SW 1271 (cell line): ENCODE measurements around the gene SPDYE1.
"Not testable (repeated sequence)": the region's sequence is repeated elsewhere in the genome, so short reads cannot be mapped to it uniquely, and the experiment has no call there.

Source experiments
- DNase-seq, 2 experiments: peaks; one replicate each; lab custom pipeline; 2025; lab: John Stamatoyannopoulos, UW

SPDYE1 gene

GRCh38 chr7:43992896-43993295, 4.8 kb upstream of the SPDYE1 start:
- DNase-seq, result peak in 1 of 2 experiments; percentile 16

DNA sequence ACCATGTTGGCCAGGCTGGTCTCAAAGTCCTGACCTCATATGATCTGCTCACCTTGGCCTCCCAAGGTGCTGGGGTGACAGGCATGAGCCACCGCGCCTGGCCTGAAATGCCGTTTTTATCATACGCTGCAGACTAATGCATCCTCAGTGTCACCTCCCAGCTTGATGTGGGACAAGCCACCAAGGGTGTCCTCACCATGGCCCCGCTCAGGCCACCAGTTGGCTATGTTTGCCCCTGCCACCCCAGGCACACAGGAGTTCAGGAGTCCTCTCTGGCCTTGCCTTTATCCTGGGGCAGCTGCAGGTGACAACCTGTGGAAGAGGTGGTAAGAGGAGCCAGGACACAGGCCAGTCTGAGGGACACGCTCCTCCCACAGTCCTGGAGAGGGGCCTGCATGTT, 3.0 kb upstream of the SPDYE1 start:
- not testable (repeated sequence) for DNase-seq

GRCh38 chr7:44012081-44012480, 14.4 kb downstream of the SPDYE1 start:
- DNase-seq, result not testable (repeated sequence)

DNA sequence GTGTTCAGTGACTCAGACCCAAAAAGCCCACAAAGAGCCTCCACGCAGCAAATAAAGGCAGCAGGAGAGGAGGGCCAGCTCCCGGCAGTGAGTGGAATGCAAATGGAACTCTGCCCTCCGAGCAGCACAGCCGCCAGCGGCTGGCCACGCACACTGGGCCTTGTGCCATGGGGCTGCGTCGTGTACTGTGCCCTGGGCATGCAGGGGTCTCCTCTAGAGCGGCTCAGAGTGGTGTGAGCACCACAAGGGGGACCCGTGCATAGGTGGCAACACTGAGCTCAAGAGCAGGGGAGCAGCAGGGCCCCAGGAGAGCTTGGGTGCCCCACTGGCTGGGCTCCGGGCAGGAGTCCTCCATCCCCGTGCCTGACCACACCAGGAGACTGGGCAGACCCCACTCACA, 17.4 kb downstream of the SPDYE1 start:
- not testable (repeated sequence) for DNase-seq

DNA sequence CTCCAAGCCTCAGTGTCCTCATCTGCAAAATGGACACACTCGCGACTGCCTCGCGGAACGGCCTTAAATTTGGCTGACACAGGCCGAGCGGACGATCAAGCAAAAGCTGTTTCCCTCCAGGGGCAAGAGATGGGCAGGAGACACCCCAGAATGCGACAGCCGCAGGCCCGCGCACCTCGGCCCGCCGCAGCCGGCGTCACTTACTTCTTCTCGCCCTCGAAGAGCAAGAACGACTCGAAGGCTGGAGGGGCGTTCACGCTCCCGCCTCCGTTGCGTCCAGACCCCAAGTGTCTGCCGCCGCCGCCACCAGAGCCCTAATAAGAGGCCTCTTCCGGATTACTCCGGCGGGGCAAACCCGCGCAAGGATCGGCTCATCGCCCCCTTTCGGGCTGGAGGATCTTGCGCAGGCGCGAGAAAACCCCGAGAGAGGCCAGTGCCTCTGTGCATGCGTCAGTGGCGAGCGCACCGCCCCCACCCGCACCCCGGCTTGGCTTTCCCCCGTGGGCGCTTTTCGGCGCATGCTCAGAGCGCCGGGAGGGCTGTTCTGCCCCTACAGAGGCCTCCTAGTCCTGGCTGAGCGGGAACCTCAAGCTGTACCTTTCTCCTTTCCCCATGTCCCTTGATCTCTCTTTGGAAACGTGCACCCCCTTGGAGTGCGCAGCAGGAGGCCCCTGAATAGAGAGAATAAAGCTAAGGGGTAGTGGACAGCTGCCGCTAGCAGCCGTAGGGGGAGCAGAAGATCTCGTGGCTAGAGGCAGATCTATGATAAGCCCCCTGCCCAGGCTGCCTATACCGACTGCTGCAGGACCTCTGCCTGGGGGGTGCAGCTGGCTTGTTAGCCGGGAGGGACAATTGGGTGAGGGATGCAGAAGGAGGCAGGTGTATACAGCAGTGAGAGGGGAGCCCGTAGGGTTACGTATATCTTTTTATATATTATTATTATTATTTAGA, 21.4 kb downstream of the SPDYE1 start:
- DNase-seq, result peak; percentile 87 to 88

- not testable (repeated sequence) for DNase-seq
Observed at GRCh38 chr7:44019825-44020224, 22.1 kb downstream of the SPDYE1 start.

GRCh38 chr7:44022069-44022468, 24.4 kb downstream of the SPDYE1 start:
- DNase-seq, result not testable (repeated sequence)

- DNase-seq, result not testable (repeated sequence)
Observed at GRCh38 chr7:44022796-44023467, 25.2 kb downstream of the SPDYE1 start.

DNA sequence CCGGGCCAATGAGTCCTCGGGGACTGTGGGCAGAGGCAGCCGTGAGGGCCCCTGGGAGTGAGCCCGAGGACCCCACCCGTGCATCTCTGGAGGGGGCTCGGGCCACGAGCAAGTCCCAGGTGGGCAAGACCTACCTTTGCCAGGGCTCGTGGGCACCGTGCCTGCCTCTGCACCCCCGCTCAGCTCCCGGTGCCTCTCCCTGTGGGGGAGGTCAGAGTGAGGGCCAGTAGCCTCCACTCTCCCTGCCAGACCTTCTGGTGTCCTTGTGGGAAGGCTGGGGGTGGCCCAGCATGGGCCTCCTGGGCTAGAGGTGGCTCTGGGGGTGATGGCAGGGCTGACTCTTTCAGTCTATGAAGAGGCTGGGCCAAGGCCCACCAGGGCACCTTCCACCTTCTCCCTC, 31.7 kb downstream of the SPDYE1 start:
- not testable (repeated sequence) for DNase-seq

GRCh38 chr7:44030029-44030428, 32.3 kb downstream of the SPDYE1 start:
- DNase-seq, result not testable (repeated sequence)

DNA sequence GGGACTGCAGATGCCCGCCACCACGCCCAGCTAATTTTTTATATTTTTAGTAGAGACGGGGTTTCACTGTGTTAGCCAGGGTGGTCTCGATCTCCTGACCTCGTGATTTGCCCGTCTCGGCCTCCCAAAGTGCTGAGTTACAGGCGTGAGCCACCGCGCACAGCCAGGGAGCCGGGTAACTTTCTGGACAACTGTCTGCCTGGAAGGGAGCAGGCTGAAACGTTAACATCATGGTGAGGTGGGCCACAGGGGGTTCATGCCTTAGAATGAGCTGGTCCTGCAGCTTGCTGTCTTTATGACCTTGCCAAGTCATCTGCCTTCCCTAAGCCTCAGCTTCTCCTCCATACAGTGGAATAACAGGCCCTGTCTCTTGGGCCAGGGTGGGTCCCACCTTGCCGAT, 33.6 kb downstream of the SPDYE1 start:
- not testable (repeated sequence) for DNase-seq

DNA sequence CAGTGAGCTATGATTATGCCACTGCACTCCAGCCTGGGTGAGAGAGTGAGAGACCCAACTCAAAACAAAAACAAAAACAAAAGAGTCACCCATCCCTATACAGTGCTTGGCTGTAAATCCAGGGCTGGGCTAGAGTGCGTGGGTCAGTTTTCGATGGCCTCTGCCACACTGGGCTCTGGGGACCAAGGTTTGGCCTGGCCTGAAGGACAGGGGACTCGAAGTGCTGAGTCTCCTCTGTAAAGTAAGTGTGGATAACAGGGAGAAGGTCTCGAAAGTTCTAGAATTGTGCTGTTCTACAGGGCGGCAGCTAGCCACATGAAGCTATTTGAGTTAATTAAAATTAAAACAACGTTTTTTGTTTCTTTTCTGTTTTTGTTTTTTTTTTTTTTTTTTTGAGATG, 34.3 kb downstream of the SPDYE1 start:
- not testable (repeated sequence) for DNase-seq

- not testable (repeated sequence) for DNase-seq
Observed at GRCh38 chr7:44033971-44034844, 36.5 kb downstream of the SPDYE1 start.

GRCh38 chr7:44036364-44036763, 38.7 kb downstream of the SPDYE1 start:
- peak in 1 of 2 experiments; percentile 5 for DNase-seq

DNA sequence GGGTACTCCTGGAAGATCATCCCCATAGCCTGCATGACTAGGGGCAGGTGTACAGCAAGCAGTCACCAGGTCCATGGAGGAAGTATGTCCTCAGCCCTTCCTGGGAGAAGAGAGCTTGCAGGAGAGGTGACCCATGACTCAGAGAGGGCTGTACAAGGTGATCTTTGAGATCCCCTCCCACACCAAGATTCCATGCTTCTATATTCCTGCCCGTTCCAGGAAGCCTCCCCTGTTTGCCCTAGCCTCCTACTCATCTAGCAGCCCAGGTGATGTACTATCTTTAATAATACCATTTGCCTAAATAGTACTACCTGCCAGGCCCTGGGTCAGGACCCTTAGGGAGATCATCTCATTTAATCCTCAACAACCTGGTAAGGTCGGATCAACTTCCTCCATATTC, 40.3 kb downstream of the SPDYE1 start:
- not testable (repeated sequence) for DNase-seq

DNA sequence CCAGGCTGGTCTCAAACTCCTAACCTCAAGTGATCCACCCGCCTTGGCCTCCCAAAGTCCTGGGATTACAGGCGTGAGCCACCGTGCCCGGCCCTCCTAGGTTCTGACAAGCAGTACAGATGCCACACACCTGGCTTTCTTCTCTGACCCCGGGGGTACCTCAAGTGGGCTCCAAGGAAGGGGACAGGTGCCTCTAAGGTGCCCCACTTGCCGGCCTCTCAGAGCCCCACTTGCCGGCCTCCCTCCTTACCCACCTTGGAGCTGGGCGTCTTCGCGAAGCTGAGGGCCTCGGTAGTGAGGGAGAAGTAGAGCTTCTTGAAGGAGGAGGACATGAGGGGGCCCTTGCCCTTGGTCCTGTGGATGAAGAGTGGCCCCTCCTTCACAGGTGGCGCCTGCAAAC, 40.9 kb downstream of the SPDYE1 start:
- not testable (repeated sequence) for DNase-seq

- DNase-seq, result peak in 1 of 2 experiments; percentile 47
Observed at GRCh38 chr7:44038961-44039558, 41.4 kb downstream of the SPDYE1 start.

- DNase-seq, result not testable (repeated sequence)
Observed at GRCh38 chr7:44039800-44040492, 42.2 kb downstream of the SPDYE1 start.

GRCh38 chr7:44040493-44040891, 42.8 kb downstream of the SPDYE1 start:
- not testable (repeated sequence) for DNase-seq

- no peak for DNase-seq
Observed at GRCh38 chr7:44042221-44042620, 44.5 kb downstream of the SPDYE1 start.

- no peak for DNase-seq
Observed at GRCh38 chr7:44043902-44044301, 46.2 kb downstream of the SPDYE1 start.
